ENCODE measurements around the gene MGAT2. TPM values are rescaled to one million over a fixed set of nuclear protein-coding genes. Genes with fewer than 3 reads are reported as not detected.

Gene MGAT2
- 10 to 100 TPM; 14.7 to 41.7 (median 25.5) TPM for total RNA-seq

DNA sequence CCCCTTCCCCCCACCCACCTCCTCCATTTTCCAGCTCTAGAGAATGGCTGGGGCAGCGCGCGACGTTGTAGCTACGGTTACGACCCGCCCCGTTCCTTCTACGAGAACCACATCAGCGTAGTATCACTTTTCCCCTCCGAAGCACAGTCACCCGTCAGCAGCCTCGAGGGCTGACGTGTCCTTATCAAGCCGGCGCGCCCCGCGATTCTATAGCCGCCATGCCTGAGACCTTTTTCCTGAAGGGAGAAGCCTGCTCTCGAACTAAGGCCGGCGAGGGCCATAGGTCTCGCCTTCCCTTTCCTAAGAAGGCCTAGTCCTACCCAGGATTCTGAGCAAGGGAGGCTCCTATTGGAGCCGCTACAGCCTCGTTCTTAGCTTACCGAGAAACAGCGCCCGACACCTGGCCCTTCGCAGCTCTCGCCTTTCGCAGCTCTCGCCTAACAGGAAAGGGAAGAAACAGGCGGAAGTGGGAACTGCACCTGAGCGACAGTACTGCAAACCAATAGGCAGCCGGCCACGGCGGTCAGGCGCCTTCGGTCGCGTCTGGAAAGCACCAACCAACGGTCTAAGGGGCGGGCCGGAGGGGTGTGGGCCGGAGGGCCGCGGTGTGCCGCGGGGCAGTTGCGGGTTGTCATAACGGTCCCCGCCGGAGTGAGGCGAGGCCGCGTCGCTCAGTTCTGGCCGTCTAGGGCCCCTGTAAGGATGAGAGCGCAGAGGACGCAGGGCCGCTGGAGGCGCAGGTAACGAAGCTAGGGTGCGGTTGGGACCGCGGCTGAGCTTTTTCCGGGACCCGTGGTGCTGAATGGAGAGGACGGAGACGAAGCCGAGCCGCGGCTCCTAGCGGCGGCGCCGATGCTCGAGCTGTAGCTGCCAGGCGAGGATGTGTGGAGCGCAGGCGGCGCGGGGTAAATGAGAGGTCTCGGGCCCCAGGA is at the start of gene MGAT2, which contains the start of gene RPL36AL:
TSS of gene MGAT2 (plus strand) at position 618 of the 932 bp plus-strand sequence. CDS start 470 bp downstream, outside the sequence.
TSS of gene RPL36AL (minus strand) at position 445 of the 932 bp plus-strand sequence. CDS start 1,522 bp downstream, outside the sequence.
- no peaks in the 10 kb centered on the region for H3K27me3 ChIP-seq
- DNase-seq: peak; percentile 97 to 98
- H3K4me3 ChIP-seq: peak within 1 kb of the TSS; percentile 78 to 98 (median 88)
- TF ChIP-seq EP300 (IDR thresholded peaks at IDR 0.05): no peak
- peak; percentile 98 for TF ChIP-seq POLR2AphosphoS5 (IDR thresholded peaks at IDR 0.05)
- TF ChIP-seq POLR2A (IDR thresholded peaks at IDR 0.05): peak; percentile 85 to 98 (median 98)
- TF ChIP-seq CTCF (IDR thresholded peaks at IDR 0.05): peak in 5 of 6 experiments; percentile 24 to 69 (median 51)
- WGBS, 2 donors: 0 to 1% methylated on average over 40 to 78 of the region's 85 CpGs
- no peaks in the 10 kb centered on the region for H3K9me3 ChIP-seq
- peaks cover 38 to 45% (median 39%) of the 10 kb centered on the region in 4 donors for H3K4me1 ChIP-seq
- peak; percentile 99 to 100 for ATAC-seq (ENCODE audit: low FRiP score in 2 of 2)
- H3K27ac ChIP-seq: peak within 1 kb of the TSS; percentile 91 to 97 (median 96)
- H3K36me3 ChIP-seq: peaks cover 4 to 24% (median 8%) of the 10 kb centered on the region in 4 donors

GRCh38 chr14:49574038-49574437 is 46.6 kb upstream of the MGAT2 start:
- Histone ChIP-seq H3K27ac (no peak overlapping the region), H3K36me3 (peaks cover 0 to 26% (median 10%) of the 10 kb centered on the region in 4 donors), H3K27me3 (no peaks in the 10 kb centered on the region), H3K4me1 (no peaks in the 10 kb centered on the region), H3K4me3 (no peak overlapping the region), H3K9me3 (no peaks in the 10 kb centered on the region)
- ATAC-seq (ENCODE audit: low FRiP score in 2 of 2) (no peak), DNase-seq (no peak)
- no peak for TF ChIP-seq EP300 (IDR thresholded peaks at IDR 0.05)
- TF ChIP-seq POLR2AphosphoS5 (IDR thresholded peaks at IDR 0.05): no peak
- no peak for TF ChIP-seq POLR2A (IDR thresholded peaks at IDR 0.05)
- TF ChIP-seq CTCF (IDR thresholded peaks at IDR 0.05): no peak
- WGBS, 2 donors: 91% methylated on average over 5 of the region's 5 CpGs

GRCh38 chr14:49578141-49578540 is 42.5 kb upstream of the MGAT2 start:
- DNase-seq: no peak
- Histone ChIP-seq H3K4me3 (no peak overlapping the region), H3K9me3 (no peaks in the 10 kb centered on the region), H3K27me3 (no peaks in the 10 kb centered on the region), H3K27ac (no peak overlapping the region), H3K36me3 (peaks cover 0 to 39% (median 14%) of the 10 kb centered on the region in 4 donors), H3K4me1 (peaks cover 7 to 20% (median 11%) of the 10 kb centered on the region in 4 donors)
- TF ChIP-seq POLR2A (IDR thresholded peaks at IDR 0.05) (no peak), CTCF (IDR thresholded peaks at IDR 0.05) (no peak), EP300 (IDR thresholded peaks at IDR 0.05) (no peak), POLR2AphosphoS5 (IDR thresholded peaks at IDR 0.05) (no peak)
- no peak for ATAC-seq (ENCODE audit: low FRiP score in 2 of 2)
- 94 to 100% methylated on average over 1 of the region's 1 CpG for WGBS, 2 donors

DNA sequence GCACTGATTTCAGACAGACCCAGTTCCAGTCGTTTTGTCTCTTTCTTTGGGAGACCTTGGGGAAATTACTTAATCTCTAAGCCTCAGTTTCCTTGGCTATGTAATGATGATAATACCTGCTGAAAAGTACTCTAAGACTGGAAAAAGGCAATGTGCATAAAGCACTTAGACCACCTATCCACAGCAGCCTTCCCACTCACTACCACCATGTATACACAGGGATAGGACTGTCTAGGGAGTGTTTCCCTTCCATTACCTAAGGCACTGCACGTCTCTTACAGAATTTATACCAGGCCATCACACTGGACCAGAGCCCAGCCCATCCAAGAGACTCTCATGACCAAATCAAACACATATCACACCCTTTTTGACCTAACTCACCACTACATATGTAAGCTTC is 40.8 kb upstream of the MGAT2 start:
- no peak for TF ChIP-seq POLR2A (IDR thresholded peaks at IDR 0.05)
- TF ChIP-seq EP300 (IDR thresholded peaks at IDR 0.05): no peak
- no peak for TF ChIP-seq POLR2AphosphoS5 (IDR thresholded peaks at IDR 0.05)
- no peak for TF ChIP-seq CTCF (IDR thresholded peaks at IDR 0.05)
- DNase-seq (no peak), ATAC-seq (ENCODE audit: low FRiP score in 2 of 2) (no peak)
- 83 to 89% methylated on average over 2 of the region's 2 CpGs for WGBS, 2 donors
- H3K4me1 ChIP-seq: peaks cover 18 to 37% (median 26%) of the 10 kb centered on the region in 4 donors
- no peaks in the 10 kb centered on the region for H3K9me3 ChIP-seq
- H3K4me3 ChIP-seq: no peak overlapping the region
- no peaks in the 10 kb centered on the region for H3K27me3 ChIP-seq
- H3K27ac ChIP-seq: no peak overlapping the region
- peaks cover 0 to 51% (median 24%) of the 10 kb centered on the region in 4 donors for H3K36me3 ChIP-seq

Measured in upper lobe of left lung (tissue), 6 donors.